Tibial nerve (tissue), 4 donors: ENCODE measurements around the gene FGD4.

ENCODE experiments used
- EP300 ChIP-seq, 2 donors: sonication (generic); formaldehyde crosslinking; IDR thresholded peaks; one replicate each; pipeline ENCODE4 v1.6.1; 2017; ENCODE audit warnings: antibody characterized with exemption in 2 of 2, mild to moderate bottlenecking in 1 of 2
- POLR2A ChIP-seq, 2 donors: fragments of 450-650 bp; IDR thresholded peaks; one replicate each; pipeline ENCODE4 v1.6.1; 2017; ENCODE audit warnings: antibody characterized with exemption in 2 of 2, mild to moderate bottlenecking in 2 of 2, moderate library complexity in 2 of 2
- TF ChIP-seq, protein P1 (sequence below), 5 experiments: fragments of 200-600 bp in 3 of 5; fragments of 450-650 bp in 2 of 5; sonication (generic) in 3 of 5; IDR thresholded peaks; one replicate each; pipeline ENCODE4 v1.5.1; 2016 to 2019; ENCODE audit warnings: antibody characterized with exemption in 5 of 5, mild to moderate bottlenecking in 3 of 5, moderate library complexity in 2 of 5

DNA sequence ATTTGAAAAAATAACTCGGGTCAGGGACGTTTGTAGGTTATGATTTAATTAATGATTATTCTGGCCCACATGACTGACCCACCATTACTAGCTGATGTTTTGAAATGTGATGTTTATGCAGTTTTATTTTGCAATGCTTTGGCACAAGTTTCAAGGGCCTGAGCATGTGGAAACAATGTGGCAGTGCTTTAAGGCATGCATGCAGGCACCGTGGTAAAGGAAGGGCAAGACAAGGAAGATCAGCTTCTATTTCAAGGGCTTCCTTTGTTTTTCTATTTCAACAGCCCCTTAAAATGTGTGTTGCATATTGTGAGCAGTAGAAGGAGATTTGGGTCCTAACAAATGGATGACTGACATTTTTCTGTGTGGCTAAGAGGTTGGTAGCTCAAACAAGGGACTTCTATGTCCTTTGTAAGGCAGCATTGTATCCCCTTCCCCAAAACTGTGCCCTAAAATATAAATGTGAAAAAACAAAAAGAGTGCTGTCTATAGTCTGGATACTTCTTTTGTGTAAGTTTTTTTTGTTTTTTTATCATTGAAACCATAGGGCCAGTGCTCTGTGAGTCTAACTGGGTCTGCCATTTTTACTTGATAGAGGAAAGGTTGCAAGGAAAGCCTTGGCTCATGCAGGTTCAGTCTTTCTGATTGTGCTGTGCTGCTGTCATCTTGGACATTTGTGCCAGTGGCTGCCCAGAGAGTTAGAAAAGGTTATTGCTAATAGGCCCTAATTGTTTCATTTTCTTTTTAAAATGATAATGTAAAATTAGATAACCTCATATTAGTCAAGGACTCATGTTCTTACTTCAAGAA lies 103.5 kb downstream of the FGD4 start:
- TF ChIP-seq, protein P1, sequence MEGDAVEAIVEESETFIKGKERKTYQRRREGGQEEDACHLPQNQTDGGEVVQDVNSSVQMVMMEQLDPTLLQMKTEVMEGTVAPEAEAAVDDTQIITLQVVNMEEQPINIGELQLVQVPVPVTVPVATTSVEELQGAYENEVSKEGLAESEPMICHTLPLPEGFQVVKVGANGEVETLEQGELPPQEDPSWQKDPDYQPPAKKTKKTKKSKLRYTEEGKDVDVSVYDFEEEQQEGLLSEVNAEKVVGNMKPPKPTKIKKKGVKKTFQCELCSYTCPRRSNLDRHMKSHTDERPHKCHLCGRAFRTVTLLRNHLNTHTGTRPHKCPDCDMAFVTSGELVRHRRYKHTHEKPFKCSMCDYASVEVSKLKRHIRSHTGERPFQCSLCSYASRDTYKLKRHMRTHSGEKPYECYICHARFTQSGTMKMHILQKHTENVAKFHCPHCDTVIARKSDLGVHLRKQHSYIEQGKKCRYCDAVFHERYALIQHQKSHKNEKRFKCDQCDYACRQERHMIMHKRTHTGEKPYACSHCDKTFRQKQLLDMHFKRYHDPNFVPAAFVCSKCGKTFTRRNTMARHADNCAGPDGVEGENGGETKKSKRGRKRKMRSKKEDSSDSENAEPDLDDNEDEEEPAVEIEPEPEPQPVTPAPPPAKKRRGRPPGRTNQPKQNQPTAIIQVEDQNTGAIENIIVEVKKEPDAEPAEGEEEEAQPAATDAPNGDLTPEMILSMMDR (IDR thresholded peaks at IDR 0.05): no peak
- TF ChIP-seq POLR2A (IDR thresholded peaks at IDR 0.05) (no peak), EP300 (IDR thresholded peaks at IDR 0.05) (peak in 1 of 2 donors; percentile 93)
